Measurements from ENCODE around the gene COL11A2.

Gene COL11A2

DNA sequence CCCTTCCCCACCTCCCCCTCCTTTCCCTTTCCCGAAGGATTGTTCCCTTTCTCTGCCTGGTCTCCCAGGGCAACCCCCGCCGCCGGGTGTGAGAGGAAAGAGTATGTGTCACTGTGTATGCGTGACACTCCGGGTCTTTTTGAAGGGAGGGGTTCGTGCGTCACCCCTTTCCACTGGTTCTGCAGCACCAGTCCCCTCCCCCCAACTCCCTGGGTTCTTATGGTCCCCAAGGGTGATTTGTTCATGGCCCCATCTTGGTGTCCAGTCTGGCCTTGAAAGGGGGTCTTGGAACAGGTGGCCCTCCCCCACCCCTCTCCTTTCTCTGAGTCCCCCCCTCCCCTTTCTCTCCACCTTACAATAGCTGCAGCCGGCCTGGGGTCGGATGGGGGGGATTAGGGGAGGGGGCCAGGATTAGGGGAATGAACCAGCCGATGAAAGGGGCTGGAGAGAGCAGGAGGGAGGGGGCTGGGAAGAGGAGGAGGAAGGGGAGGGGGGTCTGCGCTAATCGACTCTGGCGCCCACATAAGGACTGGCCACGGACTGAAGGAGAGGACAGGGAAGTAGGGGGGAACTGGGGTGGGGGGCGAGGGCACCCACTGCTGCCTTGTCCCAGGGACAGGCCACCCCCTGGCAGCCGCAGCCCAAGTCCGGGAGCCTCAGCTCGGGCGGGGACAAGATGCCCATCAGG lies 14.7 kb upstream of the COL11A2 start:
- in situ Hi-C loops (cut with MboI; ENCODE audit: low sequenced_read_pairs), result no loop called here

DNA sequence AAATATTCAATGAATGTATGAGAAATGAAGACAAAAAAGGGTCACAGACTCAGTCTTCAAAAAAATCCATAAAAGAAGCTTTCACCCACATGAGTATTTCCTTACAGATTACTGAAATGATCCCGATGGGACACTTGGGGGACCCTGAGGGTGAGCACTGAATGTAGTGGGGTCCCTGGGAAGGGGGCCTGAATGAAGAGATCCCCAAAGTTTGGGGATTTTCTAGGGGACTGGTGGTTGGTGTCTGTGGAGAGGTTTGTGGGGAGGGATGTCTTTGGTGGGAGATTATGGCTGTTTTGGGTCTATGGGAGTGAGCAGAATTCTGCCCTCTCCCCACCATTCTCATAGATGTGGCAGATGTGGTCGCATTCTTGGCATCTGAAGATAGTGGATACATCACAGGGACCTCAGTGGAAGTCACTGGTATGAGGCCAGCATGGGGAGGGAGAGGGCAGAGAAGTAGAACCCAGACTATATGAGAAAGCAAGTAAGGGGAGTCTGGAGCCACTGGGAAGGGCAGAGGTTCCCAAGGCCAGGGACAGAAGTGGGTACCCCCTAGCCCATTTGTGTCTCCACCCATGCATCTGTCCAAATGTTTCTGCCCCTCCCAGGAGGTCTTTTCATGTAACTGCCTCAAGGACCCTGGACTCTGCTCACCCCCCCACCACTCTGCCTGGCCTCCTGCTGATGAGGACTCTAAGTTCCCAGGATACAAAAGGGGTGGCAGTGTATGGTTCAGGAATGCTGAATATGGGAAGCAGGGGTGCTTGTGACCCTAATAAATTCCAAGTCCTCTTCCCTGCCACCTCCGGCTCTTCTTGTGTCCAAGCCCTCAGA lies 14.0 kb upstream of the COL11A2 start:
- in situ Hi-C loops (cut with MboI; ENCODE audit: low sequenced_read_pairs), result no loop called here

DNA sequence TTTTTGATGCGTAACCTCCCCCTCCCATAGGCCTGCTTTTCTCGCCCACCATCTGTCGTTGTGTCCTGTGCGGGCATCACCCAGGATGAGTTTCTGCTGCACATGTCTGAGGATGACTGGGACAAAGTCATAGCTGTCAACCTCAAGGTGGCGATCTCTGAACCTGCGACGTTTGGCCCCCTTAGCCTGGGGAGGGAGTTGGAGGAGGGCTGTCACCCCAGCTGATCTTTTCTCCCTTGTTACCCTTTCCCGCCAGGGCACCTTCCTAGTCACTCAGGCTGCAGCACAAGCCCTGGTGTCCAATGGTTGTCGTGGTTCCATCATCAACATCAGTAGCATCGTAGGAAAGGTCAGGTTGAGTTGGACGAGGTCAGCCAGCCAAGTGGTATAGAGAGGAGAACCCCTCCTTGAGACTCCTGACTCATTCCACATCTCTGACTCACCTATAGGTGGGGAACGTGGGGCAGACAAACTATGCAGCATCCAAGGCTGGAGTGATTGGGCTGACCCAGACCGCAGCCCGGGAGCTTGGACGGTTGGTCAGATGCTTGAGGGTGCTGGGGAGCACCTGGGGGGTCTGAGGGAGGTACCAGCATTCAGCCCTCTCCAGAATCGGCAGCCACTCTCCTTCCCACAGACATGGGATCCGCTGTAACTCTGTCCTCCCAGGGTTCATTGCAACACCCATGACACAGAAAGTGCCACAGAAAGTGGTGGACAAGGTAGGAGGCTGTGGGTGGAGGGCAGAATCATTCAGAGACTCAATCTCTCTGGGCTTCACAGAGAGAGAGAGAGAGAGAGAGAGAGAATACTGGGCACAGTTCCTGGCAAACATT lies 13.1 kb upstream of the COL11A2 start:
- in situ Hi-C loops (cut with MboI; ENCODE audit: low sequenced_read_pairs), result no loop called here

DNA sequence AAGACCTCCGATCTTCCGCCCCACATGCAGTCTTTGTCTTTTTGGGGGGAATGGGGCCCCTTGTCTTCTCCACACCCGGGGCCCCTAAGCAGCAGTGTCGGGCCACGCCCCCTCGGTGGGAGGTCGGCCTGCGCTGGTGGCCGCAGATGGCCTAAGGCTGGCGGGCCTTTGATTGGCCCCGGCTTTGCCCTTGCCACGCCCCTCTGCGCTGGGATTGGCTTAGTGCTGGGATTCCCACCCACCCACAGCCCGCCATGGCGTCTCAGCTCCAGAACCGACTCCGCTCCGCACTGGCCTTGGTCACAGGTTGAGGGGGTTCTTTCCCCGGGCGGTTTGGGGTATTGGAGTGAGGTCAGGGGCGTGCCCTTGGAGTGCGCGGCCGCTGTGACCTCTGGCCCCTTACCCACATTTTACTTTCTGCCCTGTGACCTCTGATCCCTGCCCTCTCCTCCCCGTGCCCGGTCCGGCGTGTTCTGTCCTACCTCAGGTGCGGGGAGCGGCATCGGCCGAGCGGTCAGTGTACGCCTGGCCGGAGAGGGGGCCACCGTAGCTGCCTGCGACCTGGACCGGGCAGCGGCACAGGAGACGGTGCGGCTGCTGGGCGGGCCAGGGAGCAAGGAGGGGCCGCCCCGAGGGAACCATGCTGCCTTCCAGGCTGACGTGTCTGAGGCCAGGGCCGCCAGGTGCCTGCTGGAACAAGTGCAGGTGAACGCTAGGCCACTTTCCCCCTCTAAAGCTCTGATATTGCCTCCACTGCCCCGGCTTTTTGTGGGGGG lies 12.3 kb upstream of the COL11A2 start, which contains the start of gene HSD17B8:
Gene HSD17B8 (plus strand): TSS at position 241 of the 776 bp plus-strand sequence. CDS start 14 bp downstream, at position 255.
- in situ Hi-C loops (cut with MboI; ENCODE audit: low sequenced_read_pairs), result no loop called here

DNA sequence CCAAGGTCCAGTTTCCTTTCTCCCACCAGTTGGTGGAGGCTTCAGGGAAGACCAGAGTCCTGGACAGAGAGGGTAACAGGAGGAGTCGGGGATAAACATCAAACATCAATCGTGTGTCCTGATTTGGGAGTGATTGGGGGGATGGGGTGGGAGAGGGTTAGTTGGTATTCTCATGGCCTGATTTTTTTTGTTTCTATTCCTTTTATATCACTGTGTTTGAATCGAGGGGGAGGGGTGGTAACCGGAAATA lies 11.8 kb upstream of the COL11A2 start:
- in situ Hi-C loops (cut with MboI; ENCODE audit: low sequenced_read_pairs), result no loop called here

DNA sequence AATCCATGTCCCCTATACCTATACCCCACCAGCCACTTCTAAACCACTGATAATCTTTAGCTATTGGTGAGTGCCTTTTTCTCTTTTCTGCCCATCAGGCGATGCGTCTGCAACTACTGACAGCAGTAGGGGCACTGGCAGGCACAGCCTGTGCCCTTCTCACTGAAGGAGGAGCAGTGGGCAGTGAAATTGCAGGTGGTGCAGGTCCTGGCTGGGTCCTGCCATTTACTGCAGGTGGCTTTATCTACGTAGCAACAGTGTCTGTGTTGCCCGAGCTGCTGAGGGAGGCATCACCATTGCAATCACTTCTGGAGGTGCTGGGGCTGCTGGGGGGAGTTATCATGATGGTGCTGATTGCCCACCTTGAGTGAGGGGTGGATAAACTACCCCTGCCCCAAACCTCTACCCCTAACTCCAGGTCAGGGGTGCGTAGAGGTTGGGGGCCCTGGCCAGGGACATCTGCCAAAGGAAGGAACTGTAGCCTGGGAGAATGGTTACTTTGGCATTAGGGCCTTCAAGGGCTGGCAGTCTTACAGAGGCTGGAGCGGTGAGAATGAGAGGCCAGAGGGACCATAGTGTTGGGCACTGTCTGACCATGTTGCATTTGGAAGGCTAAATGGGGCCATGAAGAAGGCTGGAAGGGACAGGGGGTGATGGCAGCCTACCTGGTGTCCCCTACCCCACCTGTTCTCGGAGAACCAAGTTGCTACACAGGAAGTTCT lies 11.3 kb upstream of the COL11A2 start:
- in situ Hi-C loops (cut with MboI; ENCODE audit: low sequenced_read_pairs), result no loop called here

DNA sequence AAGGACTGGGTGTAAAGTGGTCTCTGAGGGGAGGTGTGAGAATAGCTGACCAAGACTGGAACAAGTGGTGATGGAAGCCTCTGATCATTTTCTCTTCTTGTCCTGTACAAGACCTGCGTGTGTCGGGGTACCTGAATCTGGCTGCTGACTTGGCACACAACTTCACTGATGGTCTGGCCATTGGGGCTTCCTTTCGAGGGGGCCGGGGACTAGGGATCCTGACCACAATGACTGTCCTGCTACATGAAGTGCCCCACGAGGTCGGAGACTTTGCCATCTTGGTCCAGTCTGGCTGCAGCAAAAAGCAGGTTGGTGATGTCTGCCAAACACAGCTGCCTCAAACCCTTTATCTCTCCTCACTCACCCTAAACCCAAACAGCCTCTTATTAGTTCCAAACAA lies 10.5 kb upstream of the COL11A2 start:
- in situ Hi-C loops (cut with MboI; ENCODE audit: low sequenced_read_pairs), result no loop called here

DNA sequence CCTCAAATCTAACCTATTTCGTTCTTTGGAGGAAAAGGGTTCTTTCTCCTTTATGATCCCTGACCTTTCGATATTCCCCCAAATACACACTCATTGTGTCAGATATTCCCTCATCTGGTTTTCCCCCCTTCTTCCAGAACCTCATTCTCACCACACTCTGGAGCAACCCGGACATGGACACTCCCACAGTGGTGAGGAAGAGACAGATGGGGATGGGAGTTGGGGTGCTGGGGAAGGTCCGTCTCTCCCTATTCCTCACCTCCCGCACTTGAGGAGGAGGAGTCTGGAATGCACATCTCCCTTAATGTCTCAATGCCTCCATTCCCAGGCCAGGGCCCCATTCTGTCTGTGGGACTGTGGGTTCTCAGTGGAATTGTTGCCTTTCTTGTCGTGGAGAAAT lies 9.7 kb upstream of the COL11A2 start:
- in situ Hi-C loops (cut with MboI; ENCODE audit: low sequenced_read_pairs), result no loop called here

DNA sequence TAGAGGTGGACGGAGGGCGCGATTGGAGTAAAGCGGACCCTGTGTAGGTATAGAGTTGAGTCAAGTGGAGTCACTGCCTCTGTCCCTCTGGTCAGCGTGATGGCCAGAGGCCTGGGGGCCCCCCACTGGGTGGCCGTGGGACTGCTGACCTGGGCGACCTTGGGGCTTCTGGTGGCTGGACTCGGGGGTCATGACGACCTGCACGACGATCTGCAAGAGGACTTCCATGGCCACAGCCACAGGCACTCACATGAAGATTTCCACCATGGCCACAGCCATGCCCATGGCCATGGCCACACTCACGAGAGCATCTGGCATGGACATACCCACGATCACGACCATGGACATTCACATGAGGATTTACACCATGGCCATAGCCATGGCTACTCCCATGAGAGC lies 8.9 kb upstream of the COL11A2 start:
- in situ Hi-C loops (cut with MboI; ENCODE audit: low sequenced_read_pairs), result no loop called here

DNA sequence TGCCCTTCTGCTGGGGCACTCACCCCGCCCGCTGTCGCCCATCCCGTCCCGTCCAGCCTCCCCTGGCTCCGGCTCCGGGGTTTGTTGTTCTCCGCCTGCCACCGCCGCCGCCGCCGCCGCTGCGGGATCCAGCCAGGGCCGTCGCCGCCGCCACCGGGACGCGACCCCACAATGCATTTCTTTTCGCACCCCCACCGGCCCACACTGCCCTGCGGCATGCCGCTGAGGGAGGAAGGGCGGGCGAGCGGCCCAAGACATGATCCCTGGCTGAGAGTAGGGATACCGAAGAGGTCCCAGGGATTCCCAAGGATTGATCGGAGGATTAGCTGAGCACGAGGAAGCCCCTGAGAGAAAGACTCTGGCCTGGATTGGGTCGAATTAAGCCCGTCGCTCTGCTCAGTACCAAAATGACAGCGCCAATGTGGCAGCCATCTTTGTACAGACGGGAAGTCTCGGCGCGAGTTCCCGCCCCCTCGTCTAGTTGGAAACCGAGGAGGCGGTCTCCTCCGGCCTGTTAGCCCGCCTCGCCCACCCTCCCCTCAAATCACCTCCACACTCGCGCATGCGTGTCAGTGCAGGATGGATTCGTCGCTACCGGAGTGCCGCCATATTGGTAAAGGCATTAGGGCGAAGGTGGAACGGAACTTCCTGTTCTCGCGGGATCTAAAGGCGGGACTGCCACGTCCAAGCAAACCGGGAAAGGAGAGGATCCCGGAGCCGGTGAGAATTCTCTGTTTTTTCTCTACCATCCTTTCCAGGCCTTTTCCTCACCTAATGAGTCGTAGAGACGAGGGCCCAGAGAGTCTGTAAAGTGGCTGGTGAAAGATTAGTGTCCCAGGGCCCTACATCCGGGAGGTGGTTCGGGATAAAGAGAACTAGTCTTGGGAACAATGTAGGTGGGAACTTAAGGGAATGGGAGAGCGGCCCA lies 8.2 kb upstream of the COL11A2 start, which contains the start of the genes RXRB and SLC39A7:
Gene RXRB (minus strand): TSS at position 447 of the 928 bp plus-strand sequence. CDS start 189 bp downstream, at position 258.
Gene SLC39A7 (plus strand): TSS at position 649 of the 928 bp plus-strand sequence. CDS start 379 bp downstream, outside the sequence.
- in situ Hi-C loops (cut with MboI; ENCODE audit: low sequenced_read_pairs), result no loop called here

DNA sequence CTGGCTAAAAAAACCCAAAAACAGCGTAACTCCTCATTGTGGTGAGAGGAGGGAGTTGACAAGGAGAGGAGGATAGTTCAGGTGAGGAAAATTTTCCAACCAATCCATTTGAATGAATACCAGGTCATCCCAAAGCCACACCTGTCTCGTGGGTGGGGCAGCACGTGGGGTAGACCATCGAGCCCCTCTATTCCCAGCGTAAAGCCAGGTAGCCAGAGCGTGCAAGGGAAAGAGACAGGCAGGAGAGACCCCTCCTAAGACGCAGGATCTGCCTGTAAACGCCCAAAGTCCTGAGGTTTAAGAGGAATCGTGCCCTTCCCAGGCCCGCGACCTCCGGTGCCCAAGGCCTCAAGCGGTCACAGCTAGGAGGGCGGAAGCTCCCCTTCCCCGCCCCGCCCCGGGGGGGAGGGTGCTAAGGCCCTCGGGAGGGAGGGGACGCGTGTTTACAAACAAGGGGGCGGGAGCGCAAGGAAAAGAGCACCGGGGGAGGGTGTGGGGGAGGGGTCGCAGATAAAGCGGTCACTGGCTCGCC lies 7.5 kb upstream of the COL11A2 start:
- in situ Hi-C loops (cut with MboI; ENCODE audit: low sequenced_read_pairs), result no loop called here

DNA sequence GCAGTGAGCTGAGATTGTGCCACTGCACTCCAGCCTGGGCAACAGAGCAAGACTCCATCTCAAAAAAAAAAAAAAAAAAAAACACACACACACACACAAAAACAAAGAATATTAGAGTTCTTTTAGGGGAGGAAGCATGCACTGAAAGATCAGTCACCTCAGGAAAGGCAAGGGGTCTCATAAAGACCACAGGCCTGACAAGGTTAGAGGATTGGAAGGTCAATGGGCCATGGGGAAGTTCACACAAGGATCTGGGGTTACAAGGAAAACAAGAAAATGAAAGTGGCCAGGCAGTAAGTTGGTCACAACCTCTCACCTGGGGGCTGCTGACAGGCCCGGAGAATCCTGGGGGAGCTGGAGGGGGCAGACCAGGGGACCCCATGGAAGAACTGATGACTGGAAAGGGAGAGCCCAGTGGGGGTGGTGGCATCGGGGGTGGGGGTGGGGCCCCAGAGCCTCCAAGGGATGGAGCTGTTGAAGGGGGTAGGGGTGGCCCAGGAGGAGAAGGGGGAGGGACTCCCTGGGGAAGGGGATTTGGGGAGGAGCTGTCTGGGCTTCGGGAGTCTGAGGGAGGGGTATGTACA lies 6.7 kb upstream of the COL11A2 start:
- in situ Hi-C loops (cut with MboI; ENCODE audit: low sequenced_read_pairs), result no loop called here

DNA sequence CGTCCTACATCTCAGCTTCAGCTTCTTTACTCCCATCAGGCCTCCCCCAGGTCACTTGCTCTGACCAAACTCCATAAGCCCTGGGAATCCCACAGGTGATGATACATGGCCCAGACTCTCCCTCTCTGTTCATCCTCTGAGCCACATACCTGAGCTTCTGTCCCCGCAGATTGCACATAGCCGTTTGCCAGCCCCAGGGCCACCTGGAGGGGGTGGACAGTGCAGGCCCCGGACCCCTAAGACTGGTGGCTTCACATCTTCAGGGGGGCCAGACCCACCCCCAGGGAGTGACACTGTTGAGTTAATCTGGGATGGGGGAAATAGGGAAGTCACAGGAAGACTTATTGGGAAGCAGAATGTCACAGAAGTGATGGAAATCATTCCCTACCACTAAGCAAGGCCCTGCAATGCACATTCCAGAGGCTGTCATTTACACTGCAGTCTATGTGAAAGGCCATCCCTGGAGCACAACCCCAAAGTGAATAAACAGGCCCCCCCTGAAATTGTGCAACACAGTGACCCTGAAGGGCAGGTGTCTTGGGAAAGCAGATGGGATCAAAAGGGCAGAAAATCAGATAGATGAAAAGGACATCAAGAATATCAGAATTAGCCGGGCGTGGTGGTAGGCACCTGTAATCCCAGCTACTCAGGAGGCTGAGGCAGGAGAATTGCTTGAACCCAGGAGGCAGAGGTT lies 6.0 kb upstream of the COL11A2 start:
- in situ Hi-C loops (cut with MboI; ENCODE audit: low sequenced_read_pairs), result no loop called here

DNA sequence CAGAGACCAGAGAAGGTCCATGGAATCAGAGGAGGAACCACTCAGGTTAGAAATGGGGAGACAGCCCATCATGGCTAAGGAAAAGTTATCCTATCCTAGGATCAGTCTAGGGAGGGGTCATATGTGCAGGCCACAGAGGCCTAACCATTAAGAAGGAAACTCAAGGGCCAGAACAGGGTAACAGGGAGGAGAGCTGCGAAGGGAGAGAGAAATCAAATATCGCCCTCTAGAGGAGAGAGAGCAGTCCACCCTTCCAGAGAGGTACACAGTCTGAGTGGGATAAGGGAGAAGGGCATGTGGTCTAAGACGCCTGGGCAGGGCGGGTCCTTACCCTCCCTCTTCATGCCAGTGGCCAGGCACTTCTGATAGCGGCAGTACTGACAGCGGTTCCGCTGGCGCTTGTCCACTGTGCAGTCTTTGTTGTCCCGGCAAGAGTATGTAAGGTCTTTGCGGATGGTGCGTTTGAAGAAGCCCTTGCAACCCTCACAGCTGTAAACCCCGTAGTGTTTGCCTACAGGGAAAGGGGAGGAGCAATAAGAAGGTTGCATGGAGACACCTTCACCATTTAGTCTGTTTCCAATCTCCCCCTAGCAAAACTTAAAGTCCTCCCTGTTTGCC lies 5.3 kb upstream of the COL11A2 start:
- in situ Hi-C loops (cut with MboI; ENCODE audit: low sequenced_read_pairs), result no loop called here

DNA sequence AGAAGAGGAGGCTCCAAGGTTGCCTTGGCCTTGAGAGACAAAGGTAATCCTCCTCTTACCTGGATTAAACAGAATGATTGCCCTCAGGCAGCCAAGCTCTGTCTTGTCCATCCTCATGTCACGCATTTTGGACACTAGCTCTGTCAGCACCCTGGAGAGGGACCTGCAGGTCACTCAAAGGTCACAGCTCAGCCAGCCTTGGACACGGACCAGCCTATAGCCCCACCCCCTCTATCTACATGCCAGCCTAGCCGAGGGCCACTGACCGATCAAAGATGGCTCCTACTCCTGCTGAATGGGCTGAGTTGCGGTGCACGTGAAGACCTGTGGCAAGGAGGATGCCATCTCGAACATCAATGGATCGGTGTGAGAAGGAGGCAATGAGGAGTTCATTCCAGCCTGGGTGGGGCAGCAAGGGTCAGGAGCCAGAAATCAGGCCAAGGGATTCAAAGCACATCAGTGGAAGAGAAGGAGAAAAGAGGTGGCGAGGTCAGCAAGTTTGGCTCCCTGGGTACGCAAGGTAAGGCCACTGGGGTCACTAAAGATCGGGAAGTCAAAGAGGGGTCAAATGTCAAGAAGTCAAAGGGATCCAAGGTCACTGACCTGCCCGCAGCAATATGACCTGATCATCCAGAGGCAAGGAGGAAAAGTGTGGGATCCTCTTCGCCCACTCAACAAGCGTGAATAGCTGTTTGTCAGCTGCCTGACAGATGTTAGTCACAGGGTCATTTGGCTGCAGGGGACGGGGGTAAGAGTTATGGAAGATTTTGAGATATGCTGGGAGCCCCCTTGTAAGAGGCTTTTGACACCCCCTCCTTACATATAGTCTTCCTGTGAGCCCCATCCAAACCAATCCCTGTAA lies 3.3 kb upstream of the COL11A2 start:
- in situ Hi-C loops (cut with MboI; ENCODE audit: low sequenced_read_pairs), result no loop called here

DNA sequence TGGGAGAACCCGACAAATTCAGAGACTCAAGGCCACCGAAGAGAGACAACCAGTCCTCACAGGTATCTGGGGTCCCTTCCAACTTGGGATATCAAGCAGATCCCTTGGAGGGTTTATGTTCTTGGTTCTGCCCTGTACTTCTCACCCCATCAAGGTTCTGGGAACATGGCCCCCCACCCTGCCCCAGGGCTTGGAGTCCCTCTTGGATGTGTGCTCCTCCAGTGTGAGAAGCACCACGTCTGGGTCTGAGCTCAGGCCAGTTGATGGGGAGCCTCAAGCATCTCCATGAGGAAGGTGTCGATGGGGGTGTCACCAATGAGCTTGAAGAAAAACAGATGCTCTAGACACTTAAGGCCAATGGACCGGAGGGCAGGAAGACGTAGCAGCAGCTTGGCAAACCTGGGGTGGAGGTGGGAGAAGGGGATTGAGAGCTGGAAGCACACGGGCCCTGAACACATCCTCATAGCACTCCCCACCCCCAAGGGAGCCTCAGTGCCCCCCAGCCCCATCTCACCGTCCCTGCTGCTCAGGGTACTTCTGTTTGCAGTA lies 2.2 kb upstream of the COL11A2 start:
- in situ Hi-C loops (cut with MboI; ENCODE audit: low sequenced_read_pairs), result no loop called here

Data from hTERT RPE-1 (cell line).